Measurements from ENCODE around the gene WWOX.

The WWOX gene

DNA sequence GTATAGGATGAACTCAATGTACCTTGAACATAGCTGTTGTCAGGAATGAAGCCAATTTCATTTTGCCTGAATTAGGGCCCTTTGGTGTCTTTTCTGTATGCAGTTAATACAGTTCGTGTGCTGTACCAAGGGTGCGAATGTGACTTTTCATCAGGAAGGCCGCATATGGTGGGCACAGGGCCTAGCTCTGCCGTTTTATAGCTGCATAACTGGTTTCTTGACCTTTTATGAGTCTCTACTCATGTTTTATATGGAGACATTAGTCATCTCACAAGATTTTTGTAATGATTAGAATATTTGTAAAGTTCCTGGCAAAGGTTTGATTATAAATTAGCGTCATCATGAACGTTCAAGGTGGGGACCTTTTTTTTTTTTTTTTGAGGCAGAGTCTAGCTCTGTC lies 989.5 kb downstream of the WWOX start:
- H3K4me1 ChIP-seq (ENCODE audit: control insufficient read depth, insufficient read depth, low read length, poor library complexity, severe bottlenecking) = peaks cover 28% of the 10 kb centered on the region
- no peak overlapping the region for H3K27ac ChIP-seq (ENCODE audit: insufficient read depth, low read length, poor library complexity, severe bottlenecking)
- no peaks in the 10 kb centered on the region for H3K27me3 ChIP-seq (replicated peaks; ENCODE audit: control insufficient read depth, insufficient read depth, low read length, poor library complexity, severe bottlenecking)
- H3K36me3 ChIP-seq (ENCODE audit: control insufficient read depth, insufficient read depth, low read length) = no peaks in the 10 kb centered on the region
- no peak overlapping the region for H3K4me3 ChIP-seq (ENCODE audit: insufficient read depth, low read depth, low read length, poor library complexity, severe bottlenecking)
- H3K9me3 ChIP-seq (ENCODE audit: control insufficient read depth, low read length) = no peaks in the 10 kb centered on the region
- DNase-seq = no peak

DNA sequence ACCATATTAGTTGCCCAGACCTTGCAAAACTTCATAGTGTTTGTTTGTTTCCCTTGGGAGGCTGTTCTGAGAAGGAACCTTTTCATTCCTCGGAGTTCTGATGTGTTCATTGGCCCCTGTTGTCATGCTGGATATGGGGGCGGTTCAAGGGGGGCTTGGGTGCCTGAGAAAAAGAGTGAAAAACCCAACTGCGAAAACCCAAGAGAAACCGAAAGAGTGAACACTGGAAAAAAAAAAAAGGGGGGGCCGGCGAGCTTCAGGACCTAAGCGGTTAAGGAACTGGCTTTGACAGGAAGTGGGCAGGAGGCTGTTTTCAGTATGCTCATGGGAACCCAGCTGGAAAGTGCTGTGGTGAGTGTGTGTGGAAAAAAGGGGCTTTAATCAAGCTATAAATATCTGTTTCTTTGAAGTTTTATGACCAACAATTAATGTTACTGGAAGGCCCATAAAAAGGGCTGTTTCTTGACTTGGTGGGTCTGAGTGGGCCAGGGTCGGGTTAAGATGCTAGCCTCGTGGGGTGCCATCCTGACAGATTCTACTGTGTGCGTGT lies 990.4 kb downstream of the WWOX start:
- Histone ChIP-seq H3K36me3 (ENCODE audit: control insufficient read depth, insufficient read depth, low read length) (no peaks in the 10 kb centered on the region), H3K27ac (ENCODE audit: insufficient read depth, low read length, poor library complexity, severe bottlenecking) (no peak overlapping the region), H3K27me3 (replicated peaks; ENCODE audit: control insufficient read depth, insufficient read depth, low read length, poor library complexity, severe bottlenecking) (no peaks in the 10 kb centered on the region), H3K4me3 (ENCODE audit: insufficient read depth, low read depth, low read length, poor library complexity, severe bottlenecking) (peak overlapping the region; percentile 54), H3K4me1 (ENCODE audit: control insufficient read depth, insufficient read depth, low read length, poor library complexity, severe bottlenecking) (peaks cover 28% of the 10 kb centered on the region), H3K9me3 (ENCODE audit: control insufficient read depth, low read length) (no peaks in the 10 kb centered on the region)
- DNase-seq = peak in 2 of 3 donors; percentile 8 to 25

DNA sequence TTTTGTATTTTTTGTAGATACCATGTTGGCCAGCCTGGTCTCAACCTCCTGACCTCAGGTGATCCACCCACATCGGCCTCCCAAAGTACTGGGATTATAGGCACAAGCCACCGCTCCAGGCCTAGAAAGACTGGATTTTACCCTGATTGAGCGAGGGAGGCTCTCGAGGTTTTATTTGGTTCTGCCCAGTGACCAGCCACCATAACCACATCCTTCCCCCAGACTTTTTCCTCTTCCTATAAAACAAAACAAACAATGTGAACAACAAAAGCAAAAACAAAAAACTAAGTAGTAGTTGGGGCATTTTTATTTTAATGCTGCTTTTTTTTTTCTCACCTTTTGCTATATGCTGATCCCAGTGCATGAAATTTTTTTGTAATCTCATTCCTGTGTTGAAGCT lies 991.5 kb downstream of the WWOX start:
- H3K27ac ChIP-seq (ENCODE audit: insufficient read depth, low read length, poor library complexity, severe bottlenecking) = no peak overlapping the region
- DNase-seq = no peak
- H3K27me3 ChIP-seq (replicated peaks; ENCODE audit: control insufficient read depth, insufficient read depth, low read length, poor library complexity, severe bottlenecking) = no peaks in the 10 kb centered on the region
- H3K9me3 ChIP-seq (ENCODE audit: control insufficient read depth, low read length) = no peaks in the 10 kb centered on the region
- no peaks in the 10 kb centered on the region for H3K36me3 ChIP-seq (ENCODE audit: control insufficient read depth, insufficient read depth, low read length)
- peaks cover 28% of the 10 kb centered on the region for H3K4me1 ChIP-seq (ENCODE audit: control insufficient read depth, insufficient read depth, low read length, poor library complexity, severe bottlenecking)
- no peak overlapping the region for H3K4me3 ChIP-seq (ENCODE audit: insufficient read depth, low read depth, low read length, poor library complexity, severe bottlenecking)

DNA sequence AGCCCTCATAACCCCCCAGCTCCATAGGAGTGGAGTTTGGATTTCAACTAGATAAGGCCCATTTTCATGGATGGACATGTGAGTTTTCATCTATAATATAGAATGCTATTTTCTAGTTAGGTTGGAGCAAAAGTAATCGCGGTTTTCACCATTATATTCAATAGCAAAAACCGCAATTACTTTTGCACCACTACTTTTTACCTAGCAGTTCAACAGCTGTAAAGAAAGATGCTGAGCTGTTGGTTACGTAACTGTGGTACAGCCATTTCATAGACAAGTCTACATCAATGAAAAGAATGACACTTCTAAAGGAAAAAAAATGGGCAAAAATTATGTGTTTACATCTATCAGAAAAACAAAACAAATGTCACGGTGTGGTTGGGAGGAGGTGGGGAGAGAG lies 993.4 kb downstream of the WWOX start:
- no peak overlapping the region for H3K4me3 ChIP-seq (ENCODE audit: insufficient read depth, low read depth, low read length, poor library complexity, severe bottlenecking)
- no peaks in the 10 kb centered on the region for H3K27me3 ChIP-seq (replicated peaks; ENCODE audit: control insufficient read depth, insufficient read depth, low read length, poor library complexity, severe bottlenecking)
- H3K9me3 ChIP-seq (ENCODE audit: control insufficient read depth, low read length) = no peaks in the 10 kb centered on the region
- no peak for DNase-seq
- H3K27ac ChIP-seq (ENCODE audit: insufficient read depth, low read length, poor library complexity, severe bottlenecking) = no peak overlapping the region
- peaks cover 28% of the 10 kb centered on the region for H3K4me1 ChIP-seq (ENCODE audit: control insufficient read depth, insufficient read depth, low read length, poor library complexity, severe bottlenecking)
- H3K36me3 ChIP-seq (ENCODE audit: control insufficient read depth, insufficient read depth, low read length) = no peaks in the 10 kb centered on the region

DNA sequence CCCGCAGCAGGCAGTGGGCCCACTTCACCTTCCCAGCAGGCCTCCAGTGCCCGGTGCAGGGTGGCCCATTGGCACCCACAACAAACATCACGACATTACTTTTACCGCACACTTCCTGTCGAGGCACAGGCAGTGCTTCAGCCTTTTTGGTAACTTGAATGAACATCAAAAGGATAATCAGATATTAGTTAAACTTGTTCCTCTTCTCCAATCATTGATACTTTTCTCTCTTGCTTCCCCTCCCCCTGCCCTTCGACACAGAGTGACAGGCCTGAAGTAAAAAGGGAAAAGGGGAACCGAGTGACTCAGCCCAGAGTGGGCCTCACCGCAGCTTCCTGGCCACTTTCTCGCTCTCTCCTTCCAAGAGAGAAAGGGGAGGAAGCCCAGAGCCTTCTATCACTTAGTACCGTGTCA lies 994.1 kb downstream of the WWOX start:
- DNase-seq = peak in 2 of 3 donors; percentile 26 to 31
- H3K36me3 ChIP-seq (ENCODE audit: control insufficient read depth, insufficient read depth, low read length) = no peaks in the 10 kb centered on the region
- H3K4me3 ChIP-seq (ENCODE audit: insufficient read depth, low read depth, low read length, poor library complexity, severe bottlenecking) = no peak overlapping the region
- no peaks in the 10 kb centered on the region for H3K9me3 ChIP-seq (ENCODE audit: control insufficient read depth, low read length)
- H3K27me3 ChIP-seq (replicated peaks; ENCODE audit: control insufficient read depth, insufficient read depth, low read length, poor library complexity, severe bottlenecking) = no peaks in the 10 kb centered on the region
- H3K4me1 ChIP-seq (ENCODE audit: control insufficient read depth, insufficient read depth, low read length, poor library complexity, severe bottlenecking) = peaks cover 28% of the 10 kb centered on the region
- no peak overlapping the region for H3K27ac ChIP-seq (ENCODE audit: insufficient read depth, low read length, poor library complexity, severe bottlenecking)

DNA sequence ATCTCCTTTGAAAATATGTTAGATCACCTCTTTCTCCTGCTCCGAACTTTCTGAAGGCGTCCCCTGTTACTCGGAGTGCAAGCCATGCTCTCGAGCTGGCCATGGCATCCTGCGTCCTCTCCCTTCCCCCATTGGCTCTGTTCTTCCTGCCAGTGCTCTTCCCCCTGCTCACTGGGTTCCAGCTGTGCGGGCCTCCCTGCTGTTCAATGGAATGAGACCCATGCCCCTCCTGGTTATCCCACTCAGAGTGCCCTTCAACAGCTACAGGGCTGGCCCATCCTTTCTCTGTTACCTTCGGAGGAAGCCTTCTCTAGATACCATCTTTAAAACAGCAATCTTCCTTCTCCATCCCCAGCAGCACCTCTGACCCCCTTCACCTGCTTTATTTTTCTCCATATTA lies 996.8 kb downstream of the WWOX start:
- Histone ChIP-seq H3K4me3 (ENCODE audit: insufficient read depth, low read depth, low read length, poor library complexity, severe bottlenecking) (no peak overlapping the region), H3K9me3 (ENCODE audit: control insufficient read depth, low read length) (no peaks in the 10 kb centered on the region), H3K27ac (ENCODE audit: insufficient read depth, low read length, poor library complexity, severe bottlenecking) (no peak overlapping the region), H3K27me3 (replicated peaks; ENCODE audit: control insufficient read depth, insufficient read depth, low read length, poor library complexity, severe bottlenecking) (no peaks in the 10 kb centered on the region), H3K36me3 (ENCODE audit: control insufficient read depth, insufficient read depth, low read length) (no peaks in the 10 kb centered on the region), H3K4me1 (ENCODE audit: control insufficient read depth, insufficient read depth, low read length, poor library complexity, severe bottlenecking) (peaks cover 16% of the 10 kb centered on the region)
- DNase-seq = no peak

DNA sequence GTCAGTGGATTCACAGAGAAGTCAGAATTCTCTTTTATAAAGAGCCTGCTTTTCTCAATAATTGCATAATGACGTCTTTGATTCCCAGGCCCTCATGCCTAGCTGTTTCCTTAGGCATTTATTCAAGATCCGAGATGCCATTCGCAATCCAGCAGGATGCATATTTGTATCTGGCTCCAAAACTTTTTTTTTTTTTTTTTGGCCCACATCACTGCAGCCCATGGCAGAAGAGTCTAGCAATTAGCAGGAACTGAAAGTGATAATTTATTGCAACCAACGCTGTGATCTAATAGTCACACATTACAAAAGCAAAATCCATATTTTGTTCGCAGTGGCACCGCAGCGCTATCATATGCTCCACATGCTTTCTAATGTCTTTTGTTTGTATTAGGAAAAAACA lies 997.7 kb downstream of the WWOX start:
- Histone ChIP-seq H3K36me3 (ENCODE audit: control insufficient read depth, insufficient read depth, low read length) (no peaks in the 10 kb centered on the region), H3K27me3 (replicated peaks; ENCODE audit: control insufficient read depth, insufficient read depth, low read length, poor library complexity, severe bottlenecking) (no peaks in the 10 kb centered on the region), H3K9me3 (ENCODE audit: control insufficient read depth, low read length) (no peaks in the 10 kb centered on the region), H3K4me1 (ENCODE audit: control insufficient read depth, insufficient read depth, low read length, poor library complexity, severe bottlenecking) (peaks cover 9% of the 10 kb centered on the region), H3K27ac (ENCODE audit: insufficient read depth, low read length, poor library complexity, severe bottlenecking) (no peak overlapping the region), H3K4me3 (ENCODE audit: insufficient read depth, low read depth, low read length, poor library complexity, severe bottlenecking) (no peak overlapping the region)
- DNase-seq = no peak

DNA sequence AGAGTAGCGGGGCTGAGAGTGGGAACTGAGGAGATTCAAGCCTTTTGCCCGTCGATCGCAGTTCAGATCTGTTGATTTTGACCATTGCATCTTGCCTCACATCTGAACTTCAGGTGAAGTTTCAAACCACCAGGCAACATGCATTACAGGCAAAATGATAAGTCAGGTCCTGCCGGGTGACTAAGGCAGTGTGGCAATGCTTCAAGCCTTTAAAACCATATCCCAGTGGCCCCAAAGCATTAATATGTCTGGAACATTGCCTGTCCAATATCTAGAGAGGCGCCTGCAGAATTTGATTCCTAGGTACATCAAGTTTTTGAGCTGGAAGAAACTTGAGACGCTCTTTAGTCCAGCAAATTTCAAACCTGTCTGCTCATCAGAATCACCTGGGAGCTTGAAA lies 998.3 kb downstream of the WWOX start:
- no peak overlapping the region for H3K4me3 ChIP-seq (ENCODE audit: insufficient read depth, low read depth, low read length, poor library complexity, severe bottlenecking)
- DNase-seq = no peak
- H3K27ac ChIP-seq (ENCODE audit: insufficient read depth, low read length, poor library complexity, severe bottlenecking) = no peak overlapping the region
- H3K9me3 ChIP-seq (ENCODE audit: control insufficient read depth, low read length) = no peaks in the 10 kb centered on the region
- H3K4me1 ChIP-seq (ENCODE audit: control insufficient read depth, insufficient read depth, low read length, poor library complexity, severe bottlenecking) = peaks cover 8% of the 10 kb centered on the region
- H3K27me3 ChIP-seq (replicated peaks; ENCODE audit: control insufficient read depth, insufficient read depth, low read length, poor library complexity, severe bottlenecking) = no peaks in the 10 kb centered on the region
- no peaks in the 10 kb centered on the region for H3K36me3 ChIP-seq (ENCODE audit: control insufficient read depth, insufficient read depth, low read length)

DNA sequence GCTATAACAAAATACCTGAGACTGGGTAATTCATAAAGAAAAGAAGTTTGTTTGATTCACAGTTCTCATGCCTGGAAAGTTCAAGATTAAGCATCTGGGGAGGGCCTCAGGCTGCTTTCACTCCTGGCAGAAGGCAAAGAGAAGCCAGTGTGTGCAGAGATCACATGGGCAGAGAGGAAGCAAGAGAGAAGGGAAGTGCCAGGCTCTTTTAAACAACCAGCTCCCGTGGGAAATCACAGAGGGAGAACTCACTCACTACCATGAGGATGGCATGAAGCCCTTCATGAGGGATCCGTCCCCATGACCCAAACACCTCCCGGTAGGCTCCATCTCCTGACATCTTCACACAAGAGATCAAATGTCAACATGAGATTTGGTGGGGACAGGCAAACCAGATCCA lies 999.5 kb downstream of the WWOX start:
- Histone ChIP-seq H3K4me3 (ENCODE audit: insufficient read depth, low read depth, low read length, poor library complexity, severe bottlenecking) (no peak overlapping the region), H3K9me3 (ENCODE audit: control insufficient read depth, low read length) (no peaks in the 10 kb centered on the region), H3K27ac (ENCODE audit: insufficient read depth, low read length, poor library complexity, severe bottlenecking) (no peak overlapping the region), H3K36me3 (ENCODE audit: control insufficient read depth, insufficient read depth, low read length) (no peaks in the 10 kb centered on the region), H3K27me3 (replicated peaks; ENCODE audit: control insufficient read depth, insufficient read depth, low read length, poor library complexity, severe bottlenecking) (no peaks in the 10 kb centered on the region), H3K4me1 (ENCODE audit: control insufficient read depth, insufficient read depth, low read length, poor library complexity, severe bottlenecking) (peaks cover 1% of the 10 kb centered on the region)
- DNase-seq = no peak

DNA sequence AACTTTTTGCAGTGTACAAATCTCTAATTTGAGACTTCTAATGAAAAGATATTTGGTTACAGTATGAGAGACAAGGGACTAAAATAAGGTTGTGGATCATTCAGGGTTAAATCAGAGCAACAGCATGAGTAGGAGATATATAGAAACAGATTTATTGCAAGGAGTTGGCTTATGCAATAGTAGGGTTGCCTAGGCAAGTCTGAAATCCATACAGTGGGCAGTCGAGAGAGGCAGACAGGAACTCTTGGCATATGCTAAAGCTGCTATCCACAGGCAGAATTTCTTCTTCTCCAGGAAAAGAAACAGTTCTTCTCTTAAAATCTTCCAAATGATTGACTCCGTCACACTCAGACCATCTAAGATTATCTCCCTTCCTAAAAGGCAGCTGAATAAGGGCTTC lies 1000.3 kb downstream of the WWOX start:
- H3K4me1 ChIP-seq (ENCODE audit: control insufficient read depth, insufficient read depth, low read length, poor library complexity, severe bottlenecking) = no peaks in the 10 kb centered on the region
- H3K9me3 ChIP-seq (ENCODE audit: control insufficient read depth, low read length) = no peaks in the 10 kb centered on the region
- H3K27ac ChIP-seq (ENCODE audit: insufficient read depth, low read length, poor library complexity, severe bottlenecking) = no peak overlapping the region
- H3K4me3 ChIP-seq (ENCODE audit: insufficient read depth, low read depth, low read length, poor library complexity, severe bottlenecking) = no peak overlapping the region
- H3K27me3 ChIP-seq (replicated peaks; ENCODE audit: control insufficient read depth, insufficient read depth, low read length, poor library complexity, severe bottlenecking) = no peaks in the 10 kb centered on the region
- no peaks in the 10 kb centered on the region for H3K36me3 ChIP-seq (ENCODE audit: control insufficient read depth, insufficient read depth, low read length)
- no peak for DNase-seq

DNA sequence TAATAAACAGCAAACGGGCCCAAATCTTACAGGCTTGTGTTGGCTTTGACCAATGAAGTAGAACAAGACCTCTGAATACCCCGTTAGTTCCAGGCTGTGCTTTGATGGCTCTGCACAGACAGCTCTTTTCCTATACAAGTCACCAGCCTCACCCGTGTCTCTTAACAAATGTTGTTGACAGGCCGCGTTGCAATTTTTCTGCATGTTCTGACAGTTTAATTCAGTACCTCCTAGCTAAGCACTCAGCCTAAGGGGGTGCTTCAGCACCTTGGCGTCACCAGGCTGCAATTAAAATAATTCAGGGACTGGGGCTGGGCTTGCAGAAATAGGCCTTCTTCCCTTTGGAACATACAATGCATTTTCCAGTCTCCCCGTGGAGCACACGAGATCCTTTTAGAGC lies 1001.0 kb downstream of the WWOX start:
- H3K4me1 ChIP-seq (ENCODE audit: control insufficient read depth, insufficient read depth, low read length, poor library complexity, severe bottlenecking) = no peaks in the 10 kb centered on the region
- no peaks in the 10 kb centered on the region for H3K9me3 ChIP-seq (ENCODE audit: control insufficient read depth, low read length)
- no peaks in the 10 kb centered on the region for H3K27me3 ChIP-seq (replicated peaks; ENCODE audit: control insufficient read depth, insufficient read depth, low read length, poor library complexity, severe bottlenecking)
- no peaks in the 10 kb centered on the region for H3K36me3 ChIP-seq (ENCODE audit: control insufficient read depth, insufficient read depth, low read length)
- no peak for DNase-seq
- H3K4me3 ChIP-seq (ENCODE audit: insufficient read depth, low read depth, low read length, poor library complexity, severe bottlenecking) = no peak overlapping the region
- no peak overlapping the region for H3K27ac ChIP-seq (ENCODE audit: insufficient read depth, low read length, poor library complexity, severe bottlenecking)
